Peyer's patch (tissue), 4 donors: ENCODE results near the gene CERKL.

ENCODE experiments used
- POLR2A ChIP-seq, 2 donors: fragments of 450-650 bp; IDR thresholded peaks; one replicate each; pipeline ENCODE4 v1.5.1; 2017; ENCODE audit warnings: antibody characterized with exemption in 2 of 2, mild to moderate bottlenecking in 2 of 2, moderate library complexity in 2 of 2
- TF ChIP-seq, protein P1 (sequence below), 6 experiments: fragments of 450-650 bp in 4 of 6; fragments of 200-600 bp in 2 of 6; sonication (generic) in 1 of 6; IDR thresholded peaks; one replicate each; pipeline ENCODE4 v1.5.1; 2017 to 2019; ENCODE audit warnings: antibody characterized with exemption in 6 of 6, mild to moderate bottlenecking in 3 of 6, moderate library complexity in 1 of 6

DNA sequence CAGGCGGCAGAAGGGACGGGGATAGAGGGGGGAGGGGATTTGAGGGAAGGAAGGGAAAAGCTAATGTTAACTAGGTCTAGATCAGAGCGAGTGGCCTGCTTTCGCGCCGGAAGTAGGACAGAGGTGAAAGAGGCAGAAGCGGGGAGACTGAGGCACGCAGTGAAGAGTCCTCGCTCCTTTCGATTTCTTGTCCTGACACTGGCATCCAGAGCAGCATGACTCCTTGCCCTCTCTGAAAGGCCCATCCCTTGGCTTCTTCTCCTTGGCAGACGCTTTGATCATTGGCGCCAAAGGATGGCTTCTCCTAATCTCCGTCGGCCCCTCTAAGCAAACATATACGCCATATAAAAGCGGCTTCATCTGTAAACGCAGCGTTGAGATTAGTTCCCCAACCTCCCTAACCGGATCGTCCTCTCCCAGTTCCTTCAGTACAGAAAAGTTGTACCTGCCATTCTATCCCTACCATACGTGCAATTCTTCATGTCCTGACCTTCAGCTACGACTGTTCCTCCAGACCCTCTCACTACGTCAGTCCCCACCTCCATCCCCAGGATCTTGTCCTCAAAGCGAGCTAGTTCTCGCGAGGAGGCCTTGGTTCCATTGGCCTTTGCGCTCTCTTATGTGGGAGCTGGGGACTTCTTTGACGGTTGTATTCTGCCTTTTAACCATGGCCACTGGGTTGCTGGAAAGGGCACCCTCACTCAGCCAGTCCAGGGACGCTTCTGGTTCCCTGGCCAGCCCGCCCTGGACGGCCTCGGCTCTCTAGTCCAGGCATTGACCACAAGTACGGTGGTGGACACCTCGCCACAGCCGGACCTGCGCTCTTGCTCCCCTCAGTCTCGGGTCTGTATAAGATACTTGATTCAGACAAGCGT, 24.3 kb upstream of the CERKL start:
- TF ChIP-seq, protein P1, sequence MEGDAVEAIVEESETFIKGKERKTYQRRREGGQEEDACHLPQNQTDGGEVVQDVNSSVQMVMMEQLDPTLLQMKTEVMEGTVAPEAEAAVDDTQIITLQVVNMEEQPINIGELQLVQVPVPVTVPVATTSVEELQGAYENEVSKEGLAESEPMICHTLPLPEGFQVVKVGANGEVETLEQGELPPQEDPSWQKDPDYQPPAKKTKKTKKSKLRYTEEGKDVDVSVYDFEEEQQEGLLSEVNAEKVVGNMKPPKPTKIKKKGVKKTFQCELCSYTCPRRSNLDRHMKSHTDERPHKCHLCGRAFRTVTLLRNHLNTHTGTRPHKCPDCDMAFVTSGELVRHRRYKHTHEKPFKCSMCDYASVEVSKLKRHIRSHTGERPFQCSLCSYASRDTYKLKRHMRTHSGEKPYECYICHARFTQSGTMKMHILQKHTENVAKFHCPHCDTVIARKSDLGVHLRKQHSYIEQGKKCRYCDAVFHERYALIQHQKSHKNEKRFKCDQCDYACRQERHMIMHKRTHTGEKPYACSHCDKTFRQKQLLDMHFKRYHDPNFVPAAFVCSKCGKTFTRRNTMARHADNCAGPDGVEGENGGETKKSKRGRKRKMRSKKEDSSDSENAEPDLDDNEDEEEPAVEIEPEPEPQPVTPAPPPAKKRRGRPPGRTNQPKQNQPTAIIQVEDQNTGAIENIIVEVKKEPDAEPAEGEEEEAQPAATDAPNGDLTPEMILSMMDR (IDR thresholded peaks at IDR 0.05) = no peak
- no peak for TF ChIP-seq POLR2A (IDR thresholded peaks at IDR 0.05)
